GM23338 (cell line): ENCODE data around the gene DOCK4.

Source experiments
- EZH2 ChIP-seq: fragments of 200-600 bp; sonication (generic); IDR thresholded peaks from one replicate; pipeline ENCODE4 v1.8.0; 2017; ENCODE audit warnings: antibody characterized with exemption, mild to moderate bottlenecking, low read depth; ENCODE audit not compliant: unreplicated experiment
- POLR2AphosphoS5 ChIP-seq: IDR thresholded peaks from 2 replicates; pipeline ENCODE4 v1.6.1; 2016; ENCODE audit warnings: antibody characterized with exemption, low read depth
- TF ChIP-seq, protein P1 (sequence below), 2 experiments: fragments of 200-600 bp in 1 of 2; sonication (generic) in 1 of 2; conservative IDR thresholded peaks; 2 replicates each; pipeline versions ENCODE4 v1.5.1 to v1.6.1; 2016 to 2017; ENCODE audit warnings: antibody characterized with exemption in 2 of 2, low read depth in 2 of 2, mild to moderate bottlenecking in 2 of 2, moderate library complexity in 1 of 2

DNA sequence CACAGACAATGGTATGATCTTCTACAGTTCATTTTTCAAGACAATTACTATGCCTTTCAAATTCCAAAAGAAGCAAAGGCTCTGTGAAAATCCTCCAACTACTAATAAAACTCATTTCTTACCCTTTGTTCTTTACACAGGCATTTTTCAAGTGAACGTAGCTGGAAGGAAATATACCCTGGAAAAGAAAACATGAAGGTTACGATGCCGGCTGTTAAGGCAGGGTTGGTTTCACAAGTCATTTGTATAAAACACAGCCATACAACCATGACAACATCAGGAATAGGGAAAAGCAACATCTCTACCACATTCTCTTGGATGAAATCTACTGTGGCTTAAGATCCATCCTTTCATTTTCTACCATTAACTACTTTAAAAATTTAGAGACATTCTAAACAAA is 207.9 kb downstream of the DOCK4 start:
- TF ChIP-seq, protein P1, sequence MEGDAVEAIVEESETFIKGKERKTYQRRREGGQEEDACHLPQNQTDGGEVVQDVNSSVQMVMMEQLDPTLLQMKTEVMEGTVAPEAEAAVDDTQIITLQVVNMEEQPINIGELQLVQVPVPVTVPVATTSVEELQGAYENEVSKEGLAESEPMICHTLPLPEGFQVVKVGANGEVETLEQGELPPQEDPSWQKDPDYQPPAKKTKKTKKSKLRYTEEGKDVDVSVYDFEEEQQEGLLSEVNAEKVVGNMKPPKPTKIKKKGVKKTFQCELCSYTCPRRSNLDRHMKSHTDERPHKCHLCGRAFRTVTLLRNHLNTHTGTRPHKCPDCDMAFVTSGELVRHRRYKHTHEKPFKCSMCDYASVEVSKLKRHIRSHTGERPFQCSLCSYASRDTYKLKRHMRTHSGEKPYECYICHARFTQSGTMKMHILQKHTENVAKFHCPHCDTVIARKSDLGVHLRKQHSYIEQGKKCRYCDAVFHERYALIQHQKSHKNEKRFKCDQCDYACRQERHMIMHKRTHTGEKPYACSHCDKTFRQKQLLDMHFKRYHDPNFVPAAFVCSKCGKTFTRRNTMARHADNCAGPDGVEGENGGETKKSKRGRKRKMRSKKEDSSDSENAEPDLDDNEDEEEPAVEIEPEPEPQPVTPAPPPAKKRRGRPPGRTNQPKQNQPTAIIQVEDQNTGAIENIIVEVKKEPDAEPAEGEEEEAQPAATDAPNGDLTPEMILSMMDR (conservative IDR thresholded peaks at IDR 0.05; ENCODE audit: low read depth in 2 of 2) = no peak
- TF ChIP-seq POLR2AphosphoS5 (no peak), EZH2 (no peak)
